Ectodermal cell (in vitro differentiated cells): ENCODE data around the gene FLNC.

Source experiments
- H3K27ac ChIP-seq: 2 replicates; pipeline ENCODE4 v1.7.0; 2013; ENCODE audit warnings: mild to moderate bottlenecking, low read depth, low read length; ENCODE audit not compliant: insufficient read depth, poor library complexity, severe bottlenecking
- H3K27me3 ChIP-seq: 2 replicates; pipeline ENCODE4 v1.7.0; 2013; ENCODE audit warnings: mild to moderate bottlenecking, low read length; ENCODE audit not compliant: insufficient read depth, control insufficient read depth, poor library complexity, severe bottlenecking
- H3K36me3 ChIP-seq: one replicate; pipeline ENCODE4 v1.7.0; 2013; ENCODE audit warnings: low read length; ENCODE audit not compliant: control insufficient read depth, insufficient read depth
- H3K4me1 ChIP-seq: one replicate; pipeline ENCODE4 v1.7.0; 2013; ENCODE audit warnings: low read length; ENCODE audit not compliant: control insufficient read depth, insufficient read depth
- H3K4me3 ChIP-seq: 2 replicates; pipeline ENCODE4 v1.7.0; 2013; ENCODE audit warnings: low read depth, low read length, control low read depth; ENCODE audit not compliant: insufficient read depth
- H3K9me3 ChIP-seq: 2 replicates; pipeline ENCODE4 v1.7.0; 2013; ENCODE audit warnings: mild to moderate bottlenecking, low read length, moderate library complexity; ENCODE audit not compliant: control insufficient read depth
- WGBS, 2 experiments: methylation state at CpG; one replicate each; pipeline ENCODE4 v1.1.7; 2013; ENCODE audit warnings: missing lambda C conversion rate in 2 of 2; 5-methylcytosine and 5-hydroxymethylcytosine counted together

Gene FLNC

GRCh38 chr7:128844777-128845311 lies 14.6 kb downstream of the FLNC start:
- 95 to 97% methylated on average over 25 of the region's 25 CpGs for WGBS, 2 experiments
- Histone ChIP-seq H3K4me3 (no peak overlapping the region), H3K36me3 (peaks cover 6% of the 10 kb centered on the region), H3K9me3 (no peaks in the 10 kb centered on the region), H3K4me1 (no peaks in the 10 kb centered on the region), H3K27me3 (no peaks in the 10 kb centered on the region), H3K27ac (no peak overlapping the region)

GRCh38 chr7:128845475-128845874 lies 15.3 kb downstream of the FLNC start:
- Histone ChIP-seq H3K9me3 (no peaks in the 10 kb centered on the region), H3K27ac (no peak overlapping the region), H3K27me3 (no peaks in the 10 kb centered on the region), H3K36me3 (peaks cover 6% of the 10 kb centered on the region), H3K4me3 (no peak overlapping the region), H3K4me1 (no peaks in the 10 kb centered on the region)
- WGBS, 2 experiments = 91 to 93% methylated on average over 5 of the region's 5 CpGs

GRCh38 chr7:128845987-128846386 lies 15.8 kb downstream of the FLNC start:
- no peaks in the 10 kb centered on the region for H3K9me3 ChIP-seq
- 92% methylated on average over 19 of the region's 19 CpGs for WGBS, 2 experiments
- H3K36me3 ChIP-seq = peaks cover 4% of the 10 kb centered on the region

GRCh38 chr7:128846781-128847444 lies 16.7 kb downstream of the FLNC start:
- Histone ChIP-seq H3K4me3 (no peak overlapping the region), H3K27ac (no peak overlapping the region), H3K27me3 (no peaks in the 10 kb centered on the region), H3K9me3 (no peaks in the 10 kb centered on the region), H3K36me3 (no peaks in the 10 kb centered on the region), H3K4me1 (no peaks in the 10 kb centered on the region)
- 93 to 96% methylated on average over 14 of the region's 14 CpGs for WGBS, 2 experiments

More at GRCh38 chr7:128845987-128846386, 15.8 kb downstream of the FLNC start:
- no peaks in the 10 kb centered on the region for H3K27me3 ChIP-seq
- no peak overlapping the region for H3K27ac ChIP-seq
- no peaks in the 10 kb centered on the region for H3K4me1 ChIP-seq
- no peak overlapping the region for H3K4me3 ChIP-seq

- Histone ChIP-seq H3K4me1 (no peaks in the 10 kb centered on the region), H3K27ac (no peak overlapping the region), H3K4me3 (no peak overlapping the region), H3K36me3 (peaks cover 8% of the 10 kb centered on the region), H3K27me3 (no peaks in the 10 kb centered on the region), H3K9me3 (no peaks in the 10 kb centered on the region)
- WGBS, 2 experiments = 93 to 98% methylated on average over 17 of the region's 17 CpGs
These were observed 17.6 kb downstream of the FLNC start for GRCh38 chr7:128847721-128848211.

- Histone ChIP-seq H3K27ac (no peak overlapping the region), H3K9me3 (no peaks in the 10 kb centered on the region), H3K27me3 (no peaks in the 10 kb centered on the region), H3K4me3 (no peak overlapping the region), H3K36me3 (peaks cover 10% of the 10 kb centered on the region), H3K4me1 (no peaks in the 10 kb centered on the region)
- WGBS, 2 experiments = 94 to 95% methylated on average over 31 of the region's 31 CpGs
These were observed 18.3 kb downstream of the FLNC start for GRCh38 chr7:128848289-128849155.

GRCh38 chr7:128849156-128849515 lies 18.9 kb downstream of the FLNC start:
- Histone ChIP-seq H3K4me3 (no peak overlapping the region), H3K4me1 (no peaks in the 10 kb centered on the region), H3K36me3 (peaks cover 13% of the 10 kb centered on the region), H3K9me3 (no peaks in the 10 kb centered on the region), H3K27ac (no peak overlapping the region), H3K27me3 (no peaks in the 10 kb centered on the region)
- WGBS, 2 experiments = 96 to 97% methylated on average over 16 of the region's 16 CpGs

- peaks cover 18% of the 10 kb centered on the region for H3K36me3 ChIP-seq
These were observed 19.7 kb downstream of the FLNC start for GRCh38 chr7:128849804-128850490.

GRCh38 chr7:128852537-128853254 lies 22.5 kb downstream of the FLNC start:
- Histone ChIP-seq H3K36me3 (peaks cover 18% of the 10 kb centered on the region), H3K27ac (no peak overlapping the region), H3K4me1 (no peaks in the 10 kb centered on the region), H3K4me3 (no peak overlapping the region), H3K9me3 (no peaks in the 10 kb centered on the region), H3K27me3 (no peaks in the 10 kb centered on the region)
- 96% methylated on average over 28 of the region's 28 CpGs for WGBS, 2 experiments

More at GRCh38 chr7:128849804-128850490, 19.7 kb downstream of the FLNC start:
- no peak overlapping the region for H3K4me3 ChIP-seq
- no peak overlapping the region for H3K27ac ChIP-seq
- H3K27me3 ChIP-seq = no peaks in the 10 kb centered on the region
- WGBS, 2 experiments = 92 to 97% methylated on average over 18 of the region's 18 CpGs
- H3K9me3 ChIP-seq = no peaks in the 10 kb centered on the region
- no peaks in the 10 kb centered on the region for H3K4me1 ChIP-seq
